Liver (tissue), 9 donors: ENCODE measurements around the gene MIOX. TPM values are rescaled to one million over a fixed set of nuclear protein-coding genes. Genes with fewer than 3 reads are reported as not detected.

Source experiments
- DNase-seq: peaks from one replicate; pipeline ENCODE4 v3.0.0-alpha.2; 2017; ENCODE audit warnings: low spot score
- H3K27ac ChIP-seq, 2 donors: one replicate each; pipeline ENCODE4 v1.7.0; 2013; ENCODE audit warnings: inconsistent platforms in 2 of 2, low read length in 2 of 2, control low read depth in 1 of 2, low read depth in 1 of 2, mild to moderate bottlenecking in 1 of 2
- H3K27me3 ChIP-seq, 4 donors: one replicate each; pipeline versions ENCODE4 v1.6.1 to v1.7.0; 2013; ENCODE audit warnings: low read length in 3 of 4, inconsistent platforms in 1 of 4, mild to moderate bottlenecking in 1 of 4, moderate library complexity in 1 of 4; ENCODE audit not compliant: control insufficient read depth in 4 of 4, insufficient read depth in 4 of 4
- H3K36me3 ChIP-seq, 4 donors: one replicate each; pipeline versions ENCODE4 v1.6.1 to v1.7.0; 2013; ENCODE audit warnings: low read length in 3 of 4, mild to moderate bottlenecking in 3 of 4, low read depth in 1 of 4, moderate library complexity in 1 of 4; ENCODE audit not compliant: control insufficient read depth in 4 of 4, insufficient read depth in 3 of 4
- H3K4me1 ChIP-seq, 4 donors: one replicate each; pipeline versions ENCODE4 v1.6.1 to v1.7.0; 2013; ENCODE audit warnings: low read length in 3 of 4, mild to moderate bottlenecking in 3 of 4, moderate library complexity in 1 of 4; ENCODE audit not compliant: control insufficient read depth in 4 of 4, insufficient read depth in 4 of 4
- H3K4me3 ChIP-seq, 3 donors: one replicate each; pipeline versions ENCODE4 v1.6.1 to v1.7.0; 2013; ENCODE audit warnings: low read length in 3 of 3, control low read depth in 1 of 3, low read depth in 1 of 3, mild to moderate bottlenecking in 1 of 3
- H3K9ac ChIP-seq, 2 donors: one replicate each; pipeline ENCODE4 v1.7.0; 2013; ENCODE audit warnings: low read length in 2 of 2, mild to moderate bottlenecking in 2 of 2, moderate library complexity in 2 of 2, control low read depth in 1 of 2, low read depth in 1 of 2
- H3K9me3 ChIP-seq, 4 donors: one replicate each; pipeline versions ENCODE4 v1.6.1 to v1.7.0; 2013; ENCODE audit warnings: low read length in 3 of 4; ENCODE audit not compliant: control insufficient read depth in 4 of 4
- EGR1 ChIP-seq, 2 donors: IDR thresholded peaks; 2 replicates each; pipeline ENCODE4 v1.6.1; 2016 to 2018; ENCODE audit warnings: antibody characterized with exemption in 2 of 2, low read depth in 2 of 2
- FOXA1 ChIP-seq: IDR thresholded peaks from 2 replicates; pipeline ENCODE4 v1.6.1; 2016; ENCODE audit warnings: antibody characterized with exemption
- FOXA2 ChIP-seq: IDR thresholded peaks from 2 replicates; pipeline ENCODE4 v1.6.1; 2016; ENCODE audit warnings: antibody characterized with exemption
- GABPA ChIP-seq, 2 donors: IDR thresholded peaks in 1 of 2; conservative IDR thresholded peaks in 1 of 2; 2 replicates each; pipeline ENCODE4 v1.6.1; 2016; ENCODE audit warnings: antibody characterized with exemption in 2 of 2, mild to moderate bottlenecking in 1 of 2, moderate library complexity in 1 of 2
- HNF4A ChIP-seq, 2 donors: conservative IDR thresholded peaks; 2 replicates each; pipeline ENCODE4 v1.6.1; 2016; ENCODE audit warnings: antibody characterized with exemption in 2 of 2, mild to moderate bottlenecking in 2 of 2
- HNF4G ChIP-seq: IDR thresholded peaks from 2 replicates; pipeline ENCODE4 v1.6.1; 2016; ENCODE audit warnings: antibody characterized with exemption
- JUND ChIP-seq, 2 donors: IDR thresholded peaks; 2 replicates each; pipeline ENCODE4 v1.6.1; 2016; ENCODE audit warnings: antibody characterized with exemption in 2 of 2
- NR2F2 ChIP-seq: IDR thresholded peaks from 2 replicates; pipeline ENCODE4 v1.6.1; 2016; ENCODE audit warnings: antibody characterized with exemption
- RAD21 ChIP-seq, 2 donors: IDR thresholded peaks; 2 replicates each; pipeline ENCODE4 v1.6.1; 2016; ENCODE audit warnings: antibody characterized with exemption in 2 of 2, mild to moderate bottlenecking in 2 of 2
- RXRA ChIP-seq, 2 donors: IDR thresholded peaks; 2 replicates each; pipeline ENCODE4 v1.6.1; 2017 to 2018; ENCODE audit warnings: antibody characterized with exemption in 2 of 2, mild to moderate bottlenecking in 1 of 2
- TAF1 ChIP-seq: conservative IDR thresholded peaks from 2 replicates; pipeline ENCODE4 v1.6.1; 2016; ENCODE audit warnings: antibody characterized with exemption, mild to moderate bottlenecking
- YY1 ChIP-seq: IDR thresholded peaks from 2 replicates; pipeline ENCODE4 v1.6.1; 2016; ENCODE audit warnings: antibody characterized with exemption, mild to moderate bottlenecking
- WGBS: extraction: QIAGEN DNeasy Blood & Tissue Kit; methylation state at CpG from one replicate; pipeline ENCODE4 v1.1.7; 2013; 5-methylcytosine and 5-hydroxymethylcytosine counted together
- polyA plus RNA-seq, 2 donors: library from polyadenylated mRNA; stranded (reverse) in 1 of 2; unstranded in 1 of 2; fragments of 200-250 nt in 1 of 2; fragments of >200 nt in 1 of 2; fragmentation: Nextera tagmentation in 1 of 2; extraction: Ambion mirVana in 1 of 2; gene quantifications; one replicate each; pipeline versions ENCODE4 v1.2.1 to v1.2.3, GENCODE V29; 2013 to 2015
- total RNA-seq, 2 donors: library from RNA; depleted of rRNA; stranded (reverse); fragments of >200 nt; gene quantifications; one replicate each; pipeline ENCODE4 v1.2.3, GENCODE V29; 2014
- TF ChIP-seq, protein P1 (sequence below): fragments of 150-350 bp; IDR thresholded peaks from 2 replicates; pipeline ENCODE4 v1.5.1; 2017; ENCODE audit warnings: improper control_type of control experiment, low read depth, low read length; ENCODE audit not compliant: missing input control
- TF ChIP-seq, protein P2 (sequence below): IDR thresholded peaks from 2 replicates; pipeline ENCODE4 v1.6.1; 2016; ENCODE audit warnings: antibody characterized with exemption
- TF ChIP-seq, protein P3 (sequence below): IDR thresholded peaks from 2 replicates; pipeline ENCODE4 v1.6.1; 2016; ENCODE audit warnings: antibody characterized with exemption
- TF ChIP-seq, protein P4 (sequence below): IDR thresholded peaks from 2 replicates; pipeline ENCODE4 v1.6.1; 2016; ENCODE audit warnings: antibody characterized with exemption
- donor health status: healthy.
- donor health status: healthy.
- donor health status: healthy.
- donor health status: healthy.
- donor health status: healthy.

Gene MIOX
- total and polyA plus RNA-seq, 4 donors = not detected

DNA sequence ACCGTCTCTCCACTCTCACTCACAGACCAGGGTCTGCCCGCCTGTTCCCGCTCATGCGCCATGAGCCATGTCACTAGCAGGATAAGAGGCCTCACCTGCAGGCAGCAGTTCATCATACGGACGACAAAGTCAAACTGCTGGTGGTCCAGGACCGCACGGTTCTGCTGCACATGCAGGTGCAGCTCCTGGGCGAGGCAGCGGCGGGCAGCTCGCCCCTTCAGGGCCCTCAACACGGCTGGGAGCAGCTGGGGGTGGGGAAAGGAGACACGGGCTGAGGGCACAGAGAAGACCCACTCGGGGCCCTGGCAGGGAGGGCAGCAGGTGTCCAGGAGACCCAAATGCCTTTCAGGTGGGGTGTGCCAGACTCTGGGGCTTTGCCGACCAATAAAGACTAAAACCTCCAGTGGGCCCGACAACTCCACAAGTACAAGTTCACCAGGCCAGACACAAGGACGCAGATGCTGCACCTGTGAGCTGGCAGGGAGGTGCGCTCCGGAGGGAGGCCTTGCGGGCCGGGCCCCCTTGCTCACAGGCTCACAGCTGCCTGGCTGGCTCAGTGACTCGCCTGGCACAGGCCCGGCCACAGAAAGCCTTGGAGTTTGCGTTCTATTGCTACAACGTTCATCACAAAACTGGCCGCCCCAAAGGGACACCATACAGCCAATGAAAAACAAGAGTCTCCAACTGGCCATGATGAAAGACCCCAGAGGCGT lies 23.3 kb upstream of the MIOX start:
- Histone ChIP-seq H3K27ac (no peak overlapping the region), H3K4me1 (no peaks in the 10 kb centered on the region), H3K4me3 (no peak overlapping the region), H3K27me3 (no peaks in the 10 kb centered on the region), H3K9ac (no peak overlapping the region), H3K36me3 (peaks cover 25 to 86% (median 35%) of the 10 kb centered on the region in 4 donors), H3K9me3 (no peaks in the 10 kb centered on the region)
- DNase-seq = no peak
- WGBS = 95% methylated on average over 28 of the region's 28 CpGs
- TF ChIP-seq RAD21 (IDR thresholded peaks at IDR 0.05) (no peak), HNF4G (no peak), GABPA (IDR thresholded peaks at IDR 0.05 in 1 of 2, conservative IDR thresholded peaks at IDR 0.05 in 1 of 2) (no peak), JUND (IDR thresholded peaks at IDR 0.05) (no peak), NR2F2 (no peak)
- TF ChIP-seq, protein P1, sequence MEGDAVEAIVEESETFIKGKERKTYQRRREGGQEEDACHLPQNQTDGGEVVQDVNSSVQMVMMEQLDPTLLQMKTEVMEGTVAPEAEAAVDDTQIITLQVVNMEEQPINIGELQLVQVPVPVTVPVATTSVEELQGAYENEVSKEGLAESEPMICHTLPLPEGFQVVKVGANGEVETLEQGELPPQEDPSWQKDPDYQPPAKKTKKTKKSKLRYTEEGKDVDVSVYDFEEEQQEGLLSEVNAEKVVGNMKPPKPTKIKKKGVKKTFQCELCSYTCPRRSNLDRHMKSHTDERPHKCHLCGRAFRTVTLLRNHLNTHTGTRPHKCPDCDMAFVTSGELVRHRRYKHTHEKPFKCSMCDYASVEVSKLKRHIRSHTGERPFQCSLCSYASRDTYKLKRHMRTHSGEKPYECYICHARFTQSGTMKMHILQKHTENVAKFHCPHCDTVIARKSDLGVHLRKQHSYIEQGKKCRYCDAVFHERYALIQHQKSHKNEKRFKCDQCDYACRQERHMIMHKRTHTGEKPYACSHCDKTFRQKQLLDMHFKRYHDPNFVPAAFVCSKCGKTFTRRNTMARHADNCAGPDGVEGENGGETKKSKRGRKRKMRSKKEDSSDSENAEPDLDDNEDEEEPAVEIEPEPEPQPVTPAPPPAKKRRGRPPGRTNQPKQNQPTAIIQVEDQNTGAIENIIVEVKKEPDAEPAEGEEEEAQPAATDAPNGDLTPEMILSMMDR = no peak

DNA sequence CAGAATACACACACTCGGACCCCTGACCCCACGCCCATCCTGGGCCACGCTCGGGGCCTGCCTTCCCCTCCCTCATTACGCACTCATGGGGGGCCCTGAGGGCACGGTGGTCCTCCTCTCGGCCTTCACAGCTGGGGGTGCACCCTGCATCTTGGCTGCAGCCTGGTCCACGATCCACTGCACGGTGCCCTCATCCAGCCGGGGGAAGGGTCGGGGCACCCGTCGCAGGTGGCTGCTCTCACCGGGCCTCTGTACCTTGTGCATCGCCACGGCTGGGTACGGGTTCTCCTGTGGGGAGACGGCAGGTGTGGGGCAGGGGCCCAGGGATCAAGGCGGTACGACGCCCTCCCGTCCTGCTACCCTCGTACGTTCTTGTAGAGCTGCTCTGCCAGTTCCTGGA lies 22.2 kb upstream of the MIOX start:
- Histone ChIP-seq H3K9me3 (no peaks in the 10 kb centered on the region), H3K36me3 (peaks cover 25 to 76% (median 33%) of the 10 kb centered on the region in 4 donors), H3K27ac (no peak overlapping the region), H3K4me3 (no peak overlapping the region), H3K4me1 (no peaks in the 10 kb centered on the region), H3K9ac (no peak overlapping the region), H3K27me3 (no peaks in the 10 kb centered on the region)
- 92% methylated on average over 24 of the region's 24 CpGs for WGBS
- no peak for DNase-seq
- TF ChIP-seq, protein P2, sequence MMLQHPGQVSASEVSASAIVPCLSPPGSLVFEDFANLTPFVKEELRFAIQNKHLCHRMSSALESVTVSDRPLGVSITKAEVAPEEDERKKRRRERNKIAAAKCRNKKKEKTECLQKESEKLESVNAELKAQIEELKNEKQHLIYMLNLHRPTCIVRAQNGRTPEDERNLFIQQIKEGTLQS = no peak
- TF ChIP-seq EGR1 (IDR thresholded peaks at IDR 0.05; ENCODE audit: low read depth in 2 of 2) (no peak), FOXA1 (no peak)

DNA sequence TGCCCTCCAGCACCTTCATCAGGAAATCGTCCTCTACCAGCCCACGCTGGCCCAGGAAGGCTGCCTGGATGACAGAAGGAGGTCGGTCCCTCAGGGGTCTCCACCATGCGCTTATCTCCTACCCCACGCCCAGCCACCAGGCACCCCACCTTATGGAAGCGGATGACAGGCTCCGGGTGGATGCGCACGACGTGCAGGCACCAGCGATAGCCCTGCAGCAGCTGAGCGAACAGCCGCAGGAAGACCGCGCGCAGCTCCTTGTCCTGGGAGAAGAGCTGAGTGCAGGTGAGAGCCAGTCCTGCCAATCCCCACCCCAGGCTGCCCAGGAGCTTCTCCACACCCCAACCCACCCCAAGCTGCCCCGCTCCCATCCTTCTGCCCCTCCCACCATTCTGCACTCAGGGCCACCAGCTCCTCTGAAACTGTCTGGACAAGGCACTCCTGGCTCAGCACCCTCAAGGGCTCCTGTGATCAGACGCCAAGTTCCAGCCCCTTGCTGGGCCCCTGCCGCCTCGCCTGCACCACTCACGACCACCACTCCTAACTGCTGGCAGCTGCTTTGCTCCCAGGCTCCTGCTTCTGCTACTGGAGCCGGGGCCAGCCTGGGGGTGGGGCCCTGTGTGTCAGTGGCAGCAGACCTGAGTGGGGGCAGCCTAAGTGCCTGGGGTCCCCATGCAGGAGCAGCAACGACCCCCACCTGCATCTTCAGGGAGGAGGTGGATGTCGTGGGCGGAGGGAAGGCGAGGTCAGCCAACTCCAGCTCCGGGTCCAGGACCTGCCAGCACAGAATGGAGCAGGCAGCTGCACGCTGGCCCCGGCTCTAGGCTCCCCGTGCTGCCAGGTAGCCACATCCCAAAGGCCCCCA lies 21.4 kb upstream of the MIOX start:
- H3K36me3 ChIP-seq = peaks cover 25 to 69% (median 33%) of the 10 kb centered on the region in 4 donors
- WGBS = 95% methylated on average over 30 of the region's 30 CpGs
- H3K4me1 ChIP-seq = peaks cover 0 to 3% (median 0%) of the 10 kb centered on the region in 4 donors
- H3K27me3 ChIP-seq = no peaks in the 10 kb centered on the region
- DNase-seq = no peak
- H3K9me3 ChIP-seq = no peaks in the 10 kb centered on the region
- TF ChIP-seq FOXA2 = no peak
- no peak for TF ChIP-seq NR2F2
- TF ChIP-seq RAD21 (IDR thresholded peaks at IDR 0.05) = no peak
- no peak for TF ChIP-seq HNF4A (conservative IDR thresholded peaks at IDR 0.05)
- TF ChIP-seq, protein P3, sequence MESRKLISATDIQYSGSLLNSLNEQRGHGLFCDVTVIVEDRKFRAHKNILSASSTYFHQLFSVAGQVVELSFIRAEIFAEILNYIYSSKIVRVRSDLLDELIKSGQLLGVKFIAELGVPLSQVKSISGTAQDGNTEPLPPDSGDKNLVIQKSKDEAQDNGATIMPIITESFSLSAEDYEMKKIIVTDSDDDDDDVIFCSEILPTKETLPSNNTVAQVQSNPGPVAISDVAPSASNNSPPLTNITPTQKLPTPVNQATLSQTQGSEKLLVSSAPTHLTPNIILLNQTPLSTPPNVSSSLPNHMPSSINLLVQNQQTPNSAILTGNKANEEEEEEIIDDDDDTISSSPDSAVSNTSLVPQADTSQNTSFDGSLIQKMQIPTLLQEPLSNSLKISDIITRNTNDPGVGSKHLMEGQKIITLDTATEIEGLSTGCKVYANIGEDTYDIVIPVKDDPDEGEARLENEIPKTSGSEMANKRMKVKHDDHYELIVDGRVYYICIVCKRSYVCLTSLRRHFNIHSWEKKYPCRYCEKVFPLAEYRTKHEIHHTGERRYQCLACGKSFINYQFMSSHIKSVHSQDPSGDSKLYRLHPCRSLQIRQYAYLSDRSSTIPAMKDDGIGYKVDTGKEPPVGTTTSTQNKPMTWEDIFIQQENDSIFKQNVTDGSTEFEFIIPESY = no peak
- TF ChIP-seq HNF4G = no peak
- TF ChIP-seq EGR1 (IDR thresholded peaks at IDR 0.05; ENCODE audit: low read depth in 2 of 2) = no peak
- no peak for TF ChIP-seq RXRA (IDR thresholded peaks at IDR 0.05)
- TF ChIP-seq YY1 = no peak
- TF ChIP-seq, protein P1 = no peak
- no peak for TF ChIP-seq JUND (IDR thresholded peaks at IDR 0.05)
- TF ChIP-seq, protein P4, sequence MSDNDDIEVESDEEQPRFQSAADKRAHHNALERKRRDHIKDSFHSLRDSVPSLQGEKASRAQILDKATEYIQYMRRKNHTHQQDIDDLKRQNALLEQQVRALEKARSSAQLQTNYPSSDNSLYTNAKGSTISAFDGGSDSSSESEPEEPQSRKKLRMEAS = no peak
- no peak for TF ChIP-seq TAF1
- no peak overlapping the region for H3K27ac ChIP-seq
- H3K4me3 ChIP-seq = no peak overlapping the region
- H3K9ac ChIP-seq = no peak overlapping the region
